HCT116 (cell line): Measurements from ENCODE around the gene KCNN3. TPM values are rescaled to one million over a fixed set of nuclear protein-coding genes. Genes with fewer than 3 reads are reported as not detected.

Experiments used
- ATAC-seq: fragments of 200-7000 bp; cut with Tn5 transposase; 2 replicates; pipeline ENCODE4 v1.9.1; 2020; ENCODE audit warnings: mild to moderate bottlenecking, moderate library complexity
- BruUV-seq: library from RNA; stranded (reverse); fragments of 400-500 nt; replicated peaks from 2 replicates; lab custom pipeline; 2021; lab: Mats Ljungman, UMichigan
- CTCF ChIA-PET: fragments of 300-600 bp; sonication (Branson Sonifier 250); formaldehyde crosslinking; loops from one replicate; lab custom pipeline; 2021; ENCODE audit warnings: antibody characterized with exemption; lab: Charles Lee
- POLR2A ChIA-PET: fragments of 300-600, 350-600 bp; sonication (Branson Sonifier 250); formaldehyde crosslinking; loops from one replicate; lab custom pipeline; 2021; ENCODE audit warnings: antibody characterized with exemption; lab: Charles Lee
- RAD21 ChIA-PET, 2 experiments: fragments of 300-600 bp; sonication (Branson Sonifier 250); formaldehyde crosslinking; loops; one replicate each; lab custom pipeline; 2023; ENCODE audit warnings: low total read pairs in 2 of 2; ENCODE audit not compliant: uncharacterized antibody in 2 of 2, unreplicated experiment in 2 of 2, low non-redundant PET in 1 of 2; lab: Charles Lee
- DNase-seq: peaks from one replicate; pipeline ENCODE4 v3.0.0-alpha.2; 2010; ENCODE audit warnings: low read depth, low spot score
- H2AFZ ChIP-seq: fragments of 200-600 bp; shearing (Covaris generic), sonication (generic); 2 replicates; pipeline ENCODE4 v1.6.1; 2017; ENCODE audit warnings: low read depth, mixed run types, mixed read lengths, antibody characterized with exemption, low read length; ENCODE audit not compliant: poor library complexity, severe bottlenecking
- H3K27ac ChIP-seq: 2 replicates; pipeline ENCODE4 v1.5.1; 2012; ENCODE audit warnings: low read depth, low read length
- H3K27me3 ChIP-seq: fragments of 200-600 bp; sonication (generic); 2 replicates; pipeline ENCODE4 v1.6.1; 2016; ENCODE audit warnings: mixed run types, low read length, mixed read lengths; ENCODE audit not compliant: insufficient read depth
- H3K36me3 ChIP-seq, 2 experiments: fragments of 200-500 bp in 1 of 2; fragments of 200-600 bp in 1 of 2; sonication (Bioruptor generic) in 1 of 2; sonication (generic) in 1 of 2; 2 replicates each; pipeline versions ENCODE4 v1.5.1 to v1.6.1; 2014 to 2016; ENCODE audit warnings: low read length in 2 of 2, inconsistent platforms in 1 of 2, mixed read lengths in 1 of 2, mixed run types in 1 of 2; ENCODE audit not compliant: insufficient read depth in 2 of 2, control insufficient read depth in 1 of 2
- H3K4me1 ChIP-seq, 2 experiments: fragments of 200-600 bp in 1 of 2; sonication (generic) in 1 of 2; 2 replicates each; pipeline versions ENCODE4 v1.5.1 to v1.6.1; 2012 to 2017; ENCODE audit warnings: low read length in 2 of 2, inconsistent platforms in 1 of 2, mild to moderate bottlenecking in 1 of 2, mixed read lengths in 1 of 2, mixed run types in 1 of 2, moderate library complexity in 1 of 2; ENCODE audit not compliant: insufficient read depth in 2 of 2, control insufficient read depth in 1 of 2
- H3K4me2 ChIP-seq: fragments of 200-600 bp; sonication (generic); 2 replicates; pipeline ENCODE4 v1.6.1; 2017; ENCODE audit warnings: mixed run types, low read length, mixed read lengths
- H3K4me3 ChIP-seq, 2 experiments: fragments of 200-600 bp in 1 of 2; sonication (generic) in 1 of 2; replicated peaks in 1 of 2; 2 replicates each; pipeline ENCODE4 v1.5.1; 2011 to 2016; ENCODE audit warnings: low read length in 2 of 2, control low read depth in 1 of 2, low read depth in 1 of 2, mild to moderate bottlenecking in 1 of 2, mixed read lengths in 1 of 2, mixed run types in 1 of 2
- H3K79me2 ChIP-seq: fragments of 200-600 bp; sonication (generic); 2 replicates; pipeline ENCODE4 v1.6.1; 2017; ENCODE audit warnings: mild to moderate bottlenecking, mixed run types, low read length, moderate library complexity, mixed read lengths; ENCODE audit not compliant: insufficient read depth
- H3K9ac ChIP-seq: fragments of 200-600 bp; sonication (generic); 2 replicates; pipeline ENCODE4 v1.6.1; 2016; ENCODE audit warnings: low read length, mixed read lengths
- H3K9me2 ChIP-seq: fragments of 200-600 bp; sonication (generic), shearing (Covaris generic); 2 replicates; pipeline ENCODE4 v1.6.1; 2017; ENCODE audit warnings: mixed run types, mild to moderate bottlenecking, moderate library complexity; ENCODE audit not compliant: insufficient read depth
- H3K9me3 ChIP-seq, 2 experiments: fragments of 200-500 bp in 1 of 2; fragments of 200-600 bp in 1 of 2; sonication (Bioruptor generic) in 1 of 2; sonication (generic) in 1 of 2; 2 replicates each; pipeline ENCODE4 v1.6.1; 2014 to 2017; ENCODE audit warnings: low read length in 2 of 2, mixed read lengths in 2 of 2, inconsistent platforms in 1 of 2, low read depth in 1 of 2, mild to moderate bottlenecking in 1 of 2, mixed run types in 1 of 2, moderate library complexity in 1 of 2; ENCODE audit not compliant: control insufficient read depth in 1 of 2, insufficient read depth in 1 of 2
- H4K20me1 ChIP-seq: fragments of 200-600 bp; sonication (generic), shearing (Covaris generic); 2 replicates; pipeline ENCODE4 v1.6.1; 2017; ENCODE audit warnings: mixed run types, mild to moderate bottlenecking, moderate library complexity; ENCODE audit not compliant: insufficient read depth
- CEBPB ChIP-seq: IDR thresholded peaks from 2 replicates; pipeline ENCODE4 v1.6.1; 2012; ENCODE audit warnings: low read depth
- CTCF ChIP-seq, 3 experiments: fragments of 200-600 bp in 1 of 3; sonication (generic) in 1 of 3; IDR thresholded peaks in 2 of 3; conservative IDR thresholded peaks in 1 of 3; 2 replicates each; pipeline ENCODE4 v1.5.1; 2012 to 2017; ENCODE audit warnings: low read depth in 2 of 3, low read length in 2 of 3, antibody characterized with exemption in 1 of 3, borderline replicate concordance in 1 of 3, control low read depth in 1 of 3, mild to moderate bottlenecking in 1 of 3, mixed read lengths in 1 of 3, mixed run types in 1 of 3, moderate library complexity in 1 of 3; ENCODE audit not compliant: insufficient read depth in 1 of 3
- EGR1 ChIP-seq: IDR thresholded peaks from 2 replicates; pipeline ENCODE4 v1.6.1; 2012; ENCODE audit warnings: low read depth
- EZH2 ChIP-seq: fragments of 200-600 bp; sonication (generic); IDR thresholded peaks from 2 replicates; pipeline ENCODE4 v1.6.1; 2017; ENCODE audit warnings: antibody characterized with exemption, mixed run types
- FOSL1 ChIP-seq: IDR thresholded peaks from 2 replicates; pipeline ENCODE4 v1.6.1; 2012; ENCODE audit warnings: low read depth
- JUND ChIP-seq: IDR thresholded peaks from 2 replicates; pipeline ENCODE4 v1.6.1; 2012
- MAX ChIP-seq: IDR thresholded peaks from 2 replicates; pipeline ENCODE4 v1.6.1; 2012
- POLR2A ChIP-seq: IDR thresholded peaks from 2 replicates; pipeline ENCODE4 v1.7.0; 2011; ENCODE audit warnings: borderline replicate concordance; ENCODE audit not compliant: insufficient read depth, insufficient read length; ENCODE audit errors: extremely low read depth
- REST ChIP-seq: IDR thresholded peaks from 2 replicates; pipeline ENCODE4 v1.6.1; 2012; ENCODE audit warnings: low read depth
- SP1 ChIP-seq: IDR thresholded peaks from 2 replicates; pipeline ENCODE4 v1.6.1; 2012; ENCODE audit warnings: low read depth
- SRF ChIP-seq: IDR thresholded peaks from 2 replicates; pipeline ENCODE4 v1.6.1; 2012; ENCODE audit warnings: low read depth
- TCF7L2 ChIP-seq: IDR thresholded peaks from 2 replicates; pipeline ENCODE4 v1.7.0; 2011; ENCODE audit warnings: borderline replicate concordance, inconsistent platforms; ENCODE audit not compliant: insufficient read depth, insufficient read length; ENCODE audit errors: extremely low read depth
- YY1 ChIP-seq: IDR thresholded peaks from 2 replicates; pipeline ENCODE4 v1.6.1; 2011; ENCODE audit warnings: low read length, low read depth, moderate library complexity, mild to moderate bottlenecking; ENCODE audit not compliant: insufficient replicate concordance; ENCODE audit errors: extremely low read depth
- ZBTB33 ChIP-seq: IDR thresholded peaks from 2 replicates; pipeline ENCODE4 v1.6.1; 2011; ENCODE audit warnings: mild to moderate bottlenecking, low read length, moderate library complexity; ENCODE audit not compliant: insufficient replicate concordance; ENCODE audit errors: extremely low read depth
- ZFX ChIP-seq: fragments of 450-650 bp; IDR thresholded peaks from 2 replicates; pipeline ENCODE4 v1.6.1; 2017
- ZNF274 ChIP-seq: fragments of 200-500 bp; sonication (Bioruptor generic); IDR thresholded peaks from 2 replicates; pipeline ENCODE4 v1.6.1; 2014; ENCODE audit warnings: mild to moderate bottlenecking, low read depth, low read length, inconsistent platforms
- intact Hi-C: fragments of 100-400 bp; cut with micrococcal nuclease; formaldehyde crosslinking; loops from 2 replicates; pipeline ENCODE4 v1.10.0; 2022
- total RNA-seq: library from RNA; stranded (reverse); gene quantifications from one replicate; pipeline ENCODE4 v1.2.1, GENCODE V29; 2021; ENCODE audit not compliant: unreplicated experiment

The KCNN3 gene
- total RNA-seq, 1 experiment from 2014 or later: 1.1 TPM

- no peak for TF ChIP-seq SRF
- TF ChIP-seq CEBPB: no peak
- no peak for TF ChIP-seq TCF7L2
- no peak for TF ChIP-seq REST
- TF ChIP-seq ZNF274: no peak
- TF ChIP-seq FOSL1: no peak
- no peak for TF ChIP-seq POLR2A
- no peak for TF ChIP-seq YY1
- TF ChIP-seq CTCF (IDR thresholded peaks at IDR 0.05 in 2 of 3, conservative IDR thresholded peaks at IDR 0.05 in 1 of 3; ENCODE audit: borderline replicate concordance in 1 of 3, insufficient read depth in 1 of 3, low read depth in 2 of 3, low read length in 2 of 3): no peak
- no peak for TF ChIP-seq SP1
- no peak for TF ChIP-seq EGR1
- TF ChIP-seq ZFX: no peak
- TF ChIP-seq EZH2: no peak
- TF ChIP-seq MAX: no peak
- no peak for TF ChIP-seq JUND
- no peak for TF ChIP-seq ZBTB33
- CTCF ChIA-PET: no interaction called here
Measured at GRCh38 chr1:154714638-154715037, 155.4 kb downstream of the KCNN3 start.

More at GRCh38 chr1:154714638-154715037, 155.4 kb downstream of the KCNN3 start:
- Histone ChIP-seq H3K9me3 (no peaks in the 10 kb centered on the region), H3K4me1 (no peaks in the 10 kb centered on the region), H3K4me3 (no peak overlapping the region), H4K20me1 (no peaks in the 10 kb centered on the region), H3K27me3 (no peaks in the 10 kb centered on the region), H2AFZ (no peak overlapping the region), H3K36me3 (no peaks in the 10 kb centered on the region), H3K4me2 (no peak overlapping the region), H3K79me2 (no peaks in the 10 kb centered on the region), H3K9me2 (no peaks in the 10 kb centered on the region; the same call in 1 of the 2 replicates), H3K27ac (no peak overlapping the region), H3K9ac (no peak overlapping the region)
- intact Hi-C loops: no loop called here
- ATAC-seq (peak; percentile 34; the same call in 1 of the 2 replicates), DNase-seq (no peak)
- POLR2A ChIA-PET: no interaction called here
- RAD21 ChIA-PET: no interaction called here
- no TSS peak for BruUV-seq
